ENCODE data around the gene SHISA9.

SHISA9 gene

GRCh38 chr16:13076878-13077277 lies 175.5 kb downstream of the SHISA9 start:
- no peak for DNase-seq (ENCODE audit: low spot score)

GRCh38 chr16:13077816-13078215 lies 176.4 kb downstream of the SHISA9 start:
- DNase-seq (ENCODE audit: low spot score) = no peak

GRCh38 chr16:13080531-13080930 lies 179.1 kb downstream of the SHISA9 start:
- no peak for DNase-seq (ENCODE audit: low spot score)

GRCh38 chr16:13081825-13082331 lies 180.5 kb downstream of the SHISA9 start:
- no peak for DNase-seq (ENCODE audit: low spot score)

GRCh38 chr16:13083681-13084080 lies 182.3 kb downstream of the SHISA9 start:
- no peak for DNase-seq (ENCODE audit: low spot score)

GRCh38 chr16:13084331-13084730 lies 182.9 kb downstream of the SHISA9 start:
- no peak for DNase-seq (ENCODE audit: low spot score)

GRCh38 chr16:13093661-13094060 lies 192.3 kb downstream of the SHISA9 start:
- DNase-seq (ENCODE audit: low spot score) = no peak

- DNase-seq (ENCODE audit: low spot score) = no peak
These were observed 193.7 kb downstream of the SHISA9 start for GRCh38 chr16:13095061-13095460.

- no peak for DNase-seq (ENCODE audit: low spot score)
These were observed 197.1 kb downstream of the SHISA9 start for GRCh38 chr16:13098536-13098935.

GRCh38 chr16:13099822-13100221 lies 198.4 kb downstream of the SHISA9 start:
- no peak for DNase-seq (ENCODE audit: low spot score)

- no peak for DNase-seq (ENCODE audit: low spot score)
These were observed 199.6 kb downstream of the SHISA9 start for GRCh38 chr16:13100970-13101369.

GRCh38 chr16:13101828-13102227 lies 200.4 kb downstream of the SHISA9 start:
- DNase-seq (ENCODE audit: low spot score) = no peak

GRCh38 chr16:13102401-13102800 lies 201.0 kb downstream of the SHISA9 start:
- DNase-seq (ENCODE audit: low spot score) = no peak

- DNase-seq (ENCODE audit: low spot score) = no peak
These were observed 202.6 kb downstream of the SHISA9 start for GRCh38 chr16:13103831-13104530.

- no peak for DNase-seq (ENCODE audit: low spot score)
These were observed 203.4 kb downstream of the SHISA9 start for GRCh38 chr16:13104772-13105171.

GRCh38 chr16:13105427-13105826 lies 204.0 kb downstream of the SHISA9 start:
- no peak for DNase-seq (ENCODE audit: low spot score)

- no peak for DNase-seq (ENCODE audit: low spot score)
These were observed 205.1 kb downstream of the SHISA9 start for GRCh38 chr16:13106464-13106863.

- no peak for DNase-seq (ENCODE audit: low spot score)
These were observed 206.7 kb downstream of the SHISA9 start for GRCh38 chr16:13108126-13108525.

- no peak for DNase-seq (ENCODE audit: low spot score)
These were observed 207.8 kb downstream of the SHISA9 start for GRCh38 chr16:13109171-13109570.

GRCh38 chr16:13110124-13110796 lies 208.9 kb downstream of the SHISA9 start:
- DNase-seq (ENCODE audit: low spot score) = no peak

- no peak for DNase-seq (ENCODE audit: low spot score)
These were observed 210.3 kb downstream of the SHISA9 start for GRCh38 chr16:13111747-13112146.

GRCh38 chr16:13113741-13114140 lies 212.3 kb downstream of the SHISA9 start:
- DNase-seq (ENCODE audit: low spot score) = no peak

GRCh38 chr16:13118091-13118490 lies 216.7 kb downstream of the SHISA9 start:
- no peak for DNase-seq (ENCODE audit: low spot score)

- no peak for DNase-seq (ENCODE audit: low spot score)
These were observed 218.7 kb downstream of the SHISA9 start for GRCh38 chr16:13120091-13120490.

Data from LoVo (cell line).